ENCODE data around the gene SLC9A7.

The SLC9A7 gene

GRCh38 chrX:46589977-46590723 lies 168.8 kb downstream of the SLC9A7 start:
- TF ChIP-seq, protein P1, sequence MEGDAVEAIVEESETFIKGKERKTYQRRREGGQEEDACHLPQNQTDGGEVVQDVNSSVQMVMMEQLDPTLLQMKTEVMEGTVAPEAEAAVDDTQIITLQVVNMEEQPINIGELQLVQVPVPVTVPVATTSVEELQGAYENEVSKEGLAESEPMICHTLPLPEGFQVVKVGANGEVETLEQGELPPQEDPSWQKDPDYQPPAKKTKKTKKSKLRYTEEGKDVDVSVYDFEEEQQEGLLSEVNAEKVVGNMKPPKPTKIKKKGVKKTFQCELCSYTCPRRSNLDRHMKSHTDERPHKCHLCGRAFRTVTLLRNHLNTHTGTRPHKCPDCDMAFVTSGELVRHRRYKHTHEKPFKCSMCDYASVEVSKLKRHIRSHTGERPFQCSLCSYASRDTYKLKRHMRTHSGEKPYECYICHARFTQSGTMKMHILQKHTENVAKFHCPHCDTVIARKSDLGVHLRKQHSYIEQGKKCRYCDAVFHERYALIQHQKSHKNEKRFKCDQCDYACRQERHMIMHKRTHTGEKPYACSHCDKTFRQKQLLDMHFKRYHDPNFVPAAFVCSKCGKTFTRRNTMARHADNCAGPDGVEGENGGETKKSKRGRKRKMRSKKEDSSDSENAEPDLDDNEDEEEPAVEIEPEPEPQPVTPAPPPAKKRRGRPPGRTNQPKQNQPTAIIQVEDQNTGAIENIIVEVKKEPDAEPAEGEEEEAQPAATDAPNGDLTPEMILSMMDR (IDR thresholded peaks at IDR 0.05; ENCODE audit: low read depth, low read length, missing control alignments) = no peak
- no peak overlapping the region for H3K4me3 ChIP-seq (replicated peaks; ENCODE audit: low read depth, low read length)
- no peak for DNase-seq (ENCODE audit: extremely low read depth, low read depth)

DNA sequence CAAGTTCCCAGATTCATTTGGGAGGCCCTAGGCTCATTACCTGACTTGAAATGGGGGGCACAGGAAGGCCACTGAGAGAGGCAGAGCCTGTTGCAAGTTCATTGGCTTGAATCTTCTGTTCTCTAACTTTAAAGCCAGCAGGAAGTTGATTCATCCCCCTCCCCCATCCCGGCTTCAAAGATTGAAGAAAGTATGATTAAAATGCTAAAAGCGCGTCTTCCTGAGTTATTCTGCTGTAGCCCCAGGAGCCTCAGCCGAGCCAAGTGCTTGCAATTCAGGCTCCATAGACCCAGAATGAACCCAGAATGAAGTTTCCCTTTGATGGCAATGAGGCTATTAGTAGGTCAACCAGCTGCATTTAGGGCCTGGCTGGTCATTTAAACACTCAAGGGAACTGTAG lies 170.7 kb downstream of the SLC9A7 start:
- no peak overlapping the region for H3K4me3 ChIP-seq (replicated peaks; ENCODE audit: low read depth, low read length)
- TF ChIP-seq, protein P1 (IDR thresholded peaks at IDR 0.05; ENCODE audit: low read depth, low read length, missing control alignments) = no peak
- DNase-seq (ENCODE audit: extremely low read depth, low read depth) = no peak

DNA sequence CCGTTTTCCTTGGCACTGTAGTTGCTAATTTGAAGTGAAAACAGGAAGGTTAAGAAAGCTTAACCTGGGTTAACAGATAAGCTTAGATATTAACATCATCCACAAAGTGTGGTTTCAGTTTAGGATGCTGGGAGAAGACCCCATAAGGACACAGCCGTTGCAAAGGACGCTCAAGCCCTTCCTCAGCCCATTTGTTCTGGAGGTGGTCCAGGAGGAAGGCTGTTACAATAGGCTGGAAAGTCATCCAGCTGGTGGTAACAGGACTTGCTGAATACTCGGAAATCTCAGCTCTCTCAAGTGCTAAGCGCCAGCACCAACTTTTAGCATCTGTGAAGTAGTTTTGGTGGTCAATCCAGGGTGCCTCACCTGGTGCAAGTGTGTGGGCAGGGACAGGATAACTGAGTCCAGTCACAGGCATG lies 171.2 kb downstream of the SLC9A7 start:
- TF ChIP-seq, protein P1 (IDR thresholded peaks at IDR 0.05; ENCODE audit: low read depth, low read length, missing control alignments) = no peak
- no peak for DNase-seq (ENCODE audit: extremely low read depth, low read depth)
- no peak overlapping the region for H3K4me3 ChIP-seq (replicated peaks; ENCODE audit: low read depth, low read length)

DNA sequence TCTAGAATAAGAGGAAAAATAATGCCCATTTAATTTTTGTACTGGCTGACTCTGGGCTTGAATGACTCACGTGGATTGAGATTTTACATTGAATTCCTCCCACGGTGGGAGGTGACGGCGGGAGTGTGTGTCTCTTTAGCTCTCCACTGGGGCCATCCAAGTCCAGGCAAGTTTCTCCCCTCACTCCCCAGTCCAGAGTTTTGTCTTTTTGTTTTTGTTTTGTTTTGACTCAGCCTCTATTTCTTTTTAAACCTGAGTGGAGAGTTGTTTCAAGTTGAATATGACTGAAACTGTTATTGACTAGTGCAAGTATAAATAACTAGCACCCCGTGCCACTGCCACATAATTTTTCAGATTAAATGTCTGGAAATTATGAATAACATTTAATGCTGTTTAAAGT lies 171.8 kb downstream of the SLC9A7 start:
- DNase-seq (ENCODE audit: extremely low read depth, low read depth) = no peak
- TF ChIP-seq, protein P1 (IDR thresholded peaks at IDR 0.05; ENCODE audit: low read depth, low read length, missing control alignments) = no peak
- H3K4me3 ChIP-seq (replicated peaks; ENCODE audit: low read depth, low read length) = no peak overlapping the region

- H3K4me3 ChIP-seq (replicated peaks; ENCODE audit: low read depth, low read length) = no peak overlapping the region
- TF ChIP-seq, protein P1 (IDR thresholded peaks at IDR 0.05; ENCODE audit: low read depth, low read length, missing control alignments) = no peak
- no peak for DNase-seq (ENCODE audit: extremely low read depth, low read depth)
Observed at GRCh38 chrX:46584736-46585135, 174.2 kb downstream of the SLC9A7 start.

DNA sequence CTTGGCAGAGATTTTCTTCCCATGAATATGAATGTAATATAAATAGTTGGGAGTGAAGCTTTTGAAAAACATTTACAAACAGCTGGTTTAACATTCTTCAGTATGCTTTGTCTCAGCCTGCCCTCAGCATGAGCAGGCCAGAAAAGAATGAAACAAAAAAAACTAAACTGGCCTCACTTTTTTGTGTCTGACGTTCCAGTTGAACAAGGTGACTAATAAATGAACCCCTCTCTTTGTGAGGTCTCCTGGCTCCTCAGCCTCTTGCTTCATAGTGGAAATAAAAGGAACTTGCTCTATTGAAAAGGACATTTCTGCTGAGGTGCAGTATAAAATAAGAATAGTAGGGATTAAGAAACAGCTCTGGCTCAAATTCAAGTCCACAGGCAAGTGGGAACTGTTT lies 176.0 kb downstream of the SLC9A7 start:
- no peak overlapping the region for H3K4me3 ChIP-seq (replicated peaks; ENCODE audit: low read depth, low read length)
- TF ChIP-seq, protein P1 (IDR thresholded peaks at IDR 0.05; ENCODE audit: low read depth, low read length, missing control alignments) = no peak
- DNase-seq (ENCODE audit: extremely low read depth, low read depth) = no peak

DNA sequence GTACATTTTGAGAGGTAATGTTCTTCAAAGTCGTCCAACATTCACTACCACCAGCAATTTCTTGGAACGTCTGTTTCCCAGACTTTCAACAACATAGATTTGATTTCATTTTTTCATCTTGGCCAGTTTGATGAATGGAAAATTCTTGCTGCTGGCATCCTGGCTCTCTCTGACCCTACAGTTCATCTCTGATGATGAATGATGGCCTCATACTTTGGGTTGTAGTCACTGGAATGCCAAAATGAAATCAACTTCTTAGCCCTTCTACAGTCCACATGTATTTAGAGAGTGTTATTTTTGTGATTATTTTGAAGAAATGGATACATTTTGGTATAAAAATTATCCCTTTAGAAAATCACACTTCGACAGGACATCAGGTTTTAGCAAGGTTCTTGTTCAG lies 176.6 kb downstream of the SLC9A7 start:
- H3K4me3 ChIP-seq (replicated peaks; ENCODE audit: low read depth, low read length) = no peak overlapping the region
- TF ChIP-seq, protein P1 (IDR thresholded peaks at IDR 0.05; ENCODE audit: low read depth, low read length, missing control alignments) = no peak
- DNase-seq (ENCODE audit: extremely low read depth, low read depth) = no peak

Measured in HFF-Myc (cell line).